IMR-90 (cell line): ENCODE measurements around the gene PSMD11. TPM values are rescaled to one million over a fixed set of nuclear protein-coding genes. Genes with fewer than 3 reads are reported as not detected.
A peak's percentile ranks its signal among the peaks of the same experiment; 100 is the strongest.

Experiments
- ATAC-seq: fragments of 200-7000 bp; cut with Tn5 transposase; 2 replicates; pipeline ENCODE4 v1.9.1; 2020; ENCODE audit warnings: low read depth, mild to moderate bottlenecking, moderate library complexity
- BruUV-seq: library from RNA; stranded (reverse); fragments of 400-500 nt; replicated peaks from 2 replicates; lab custom pipeline; 2021; lab: Mats Ljungman, UMichigan
- CTCF ChIA-PET: fragments of 300-600 bp; formaldehyde crosslinking; extraction: SDS; loops from one replicate; lab custom pipeline; 2021; ENCODE audit warnings: antibody characterized with exemption; lab: Yijun Ruan, JAX
- POLR2A ChIA-PET: fragments of 300-600 bp; sonication (Branson Sonifier 250); formaldehyde crosslinking; loops from one replicate; lab custom pipeline; 2022; ENCODE audit warnings: antibody characterized with exemption; ENCODE audit not compliant: unreplicated experiment; lab: Charles Lee
- DNase-seq: peaks from one replicate; pipeline ENCODE4 v3.0.0; 2013
- H2AFZ ChIP-seq: replicated peaks from 2 replicates; pipeline ENCODE3; 2013; ENCODE audit warnings: low read length, mild to moderate bottlenecking; ENCODE audit not compliant: poor library complexity
- H2AK5ac ChIP-seq: 2 replicates; pipeline ENCODE4 v1.6.1; 2013; ENCODE audit warnings: low read depth, low read length, inconsistent platforms
- H2AK9ac ChIP-seq: replicated peaks from 2 replicates; pipeline ENCODE3; 2013; ENCODE audit warnings: mild to moderate bottlenecking, low read depth, low read length, moderate library complexity; ENCODE audit not compliant: poor library complexity
- H2BK120ac ChIP-seq: 2 replicates; pipeline ENCODE4 v1.6.1; 2013; ENCODE audit warnings: low read depth, low read length, inconsistent platforms
- H2BK15ac ChIP-seq: 3 replicates; pipeline ENCODE4 v1.6.1; 2013; ENCODE audit warnings: low read depth, low read length, inconsistent platforms
- H2BK20ac ChIP-seq: 2 replicates; pipeline ENCODE4 v1.6.1; 2013; ENCODE audit warnings: low read depth, mild to moderate bottlenecking, inconsistent platforms, low read length, moderate library complexity
- H2BK5ac ChIP-seq: 2 replicates; pipeline ENCODE4 v1.6.1; 2013; ENCODE audit warnings: mild to moderate bottlenecking, low read depth, low read length, inconsistent platforms; ENCODE audit not compliant: poor library complexity, severe bottlenecking
- H3K14ac ChIP-seq: replicated peaks from 2 replicates; pipeline ENCODE4 v1.6.1; 2013; ENCODE audit warnings: low read depth, low read length, inconsistent platforms
- H3K18ac ChIP-seq: 2 replicates; pipeline ENCODE4 v1.6.1; 2013; ENCODE audit warnings: low read depth, low read length, control low read depth
- H3K23ac ChIP-seq: 2 replicates; pipeline ENCODE4 v1.6.1; 2013; ENCODE audit warnings: low read depth, low read length, inconsistent platforms
- H3K27ac ChIP-seq: 2 replicates; pipeline ENCODE4 v1.5.1; 2013; ENCODE audit warnings: mild to moderate bottlenecking, control low read depth, low read length; ENCODE audit not compliant: insufficient read depth
- H3K27me3 ChIP-seq: 2 replicates; pipeline ENCODE4 v1.6.1; 2013; ENCODE audit warnings: low read length; ENCODE audit not compliant: control insufficient read depth, insufficient read depth
- H3K36me3 ChIP-seq: 2 replicates; pipeline ENCODE4 v1.6.1; 2013; ENCODE audit warnings: low read length, mixed read lengths; ENCODE audit not compliant: control insufficient read depth, insufficient read depth
- H3K4ac ChIP-seq: 2 replicates; pipeline ENCODE4 v1.6.1; 2013; ENCODE audit warnings: low read depth, low read length, inconsistent platforms
- H3K4me1 ChIP-seq: 2 replicates; pipeline ENCODE4 v1.6.1; 2013; ENCODE audit warnings: low read length, mixed read lengths; ENCODE audit not compliant: control insufficient read depth, insufficient read depth
- H3K4me2 ChIP-seq: 2 replicates; pipeline ENCODE4 v1.6.1; 2013; ENCODE audit warnings: low read depth, mild to moderate bottlenecking, control low read depth, low read length, moderate library complexity
- H3K4me3 ChIP-seq: 2 replicates; pipeline ENCODE4 v1.5.1; 2013; ENCODE audit warnings: low read depth, mild to moderate bottlenecking, control low read depth, low read length, moderate library complexity; ENCODE audit not compliant: insufficient read depth
- H3K56ac ChIP-seq: 2 replicates; pipeline ENCODE4 v1.6.1; 2013; ENCODE audit warnings: low read length, inconsistent platforms; ENCODE audit not compliant: insufficient read depth; ENCODE audit errors: extremely low read depth
- H3K79me1 ChIP-seq, 2 experiments: 2 replicates each; pipeline ENCODE4 v1.6.1; 2013; ENCODE audit warnings: low read length in 2 of 2, inconsistent platforms in 1 of 2, low read depth in 1 of 2
- H3K9ac ChIP-seq: 2 replicates; pipeline ENCODE4 v1.6.1; 2013; ENCODE audit warnings: low read depth, low read length, control low read depth
- H3K9me1 ChIP-seq: 2 replicates; pipeline ENCODE4 v1.6.1; 2013; ENCODE audit warnings: low read length, inconsistent platforms; ENCODE audit not compliant: insufficient read depth
- H3K9me3 ChIP-seq: 2 replicates; pipeline ENCODE4 v1.6.1; 2013; ENCODE audit warnings: low read length; ENCODE audit not compliant: control insufficient read depth, insufficient read depth
- H4K20me1 ChIP-seq: 2 replicates; pipeline ENCODE4 v1.6.1; 2013; ENCODE audit warnings: low read length, inconsistent platforms; ENCODE audit not compliant: insufficient read depth
- H4K5ac ChIP-seq: 2 replicates; pipeline ENCODE4 v1.6.1; 2013; ENCODE audit warnings: mild to moderate bottlenecking, low read depth, low read length, control low read depth
- H4K8ac ChIP-seq, 2 experiments: 2 replicates each; pipeline ENCODE4 v1.6.1; 2013; ENCODE audit warnings: low read depth in 2 of 2, low read length in 2 of 2, control low read depth in 1 of 2, inconsistent platforms in 1 of 2
- H4K91ac ChIP-seq: 2 replicates; pipeline ENCODE4 v1.6.1; 2013; ENCODE audit warnings: low read depth, low read length, inconsistent platforms; ENCODE audit not compliant: insufficient read depth
- BHLHE40 ChIP-seq: fragments of 150-350 bp; IDR thresholded peaks from 2 replicates; pipeline ENCODE4 v1.6.1; 2016; ENCODE audit warnings: mild to moderate bottlenecking, low read depth, low read length
- CEBPB ChIP-seq: IDR thresholded peaks from 2 replicates; pipeline ENCODE4 v1.6.1; 2012; ENCODE audit warnings: low read depth, low read length, improper control_type of control experiment
- CHD1 ChIP-seq: IDR thresholded peaks from 2 replicates; pipeline ENCODE4 v1.6.1; 2012; ENCODE audit warnings: low read depth, low read length, improper control_type of control experiment
- CTCF ChIP-seq: conservative IDR thresholded peaks from 2 replicates; pipeline ENCODE4 v1.5.1; 2012; ENCODE audit warnings: mild to moderate bottlenecking, low read depth, low read length, improper control_type of control experiment
- ELK1 ChIP-seq: fragments of 150-350 bp; IDR thresholded peaks from 2 replicates; pipeline ENCODE4 v1.6.1; 2016; ENCODE audit warnings: low read depth, mild to moderate bottlenecking, low read length, moderate library complexity, borderline replicate concordance
- FOS ChIP-seq: fragments of 150-350 bp; IDR thresholded peaks from 2 replicates; pipeline ENCODE4 v1.6.1; 2016; ENCODE audit warnings: low read depth, low read length
- MAFK ChIP-seq: IDR thresholded peaks from 2 replicates; pipeline ENCODE4 v1.6.1; 2012; ENCODE audit warnings: low read depth, low read length, improper control_type of control experiment
- MAZ ChIP-seq: IDR thresholded peaks from 2 replicates; pipeline ENCODE4 v1.6.1; 2012; ENCODE audit warnings: low read depth, mild to moderate bottlenecking, low read length, improper control_type of control experiment, moderate library complexity, borderline replicate concordance
- MXI1 ChIP-seq: IDR thresholded peaks from 2 replicates; pipeline ENCODE4 v1.6.1; 2012; ENCODE audit warnings: low read depth, mild to moderate bottlenecking, low read length, moderate library complexity, borderline replicate concordance
- RAD21 ChIP-seq: IDR thresholded peaks from 2 replicates; pipeline ENCODE4 v1.6.1; 2012; ENCODE audit warnings: low read length, improper control_type of control experiment
- RCOR1 ChIP-seq: IDR thresholded peaks from 2 replicates; pipeline ENCODE4 v1.6.1; 2012; ENCODE audit warnings: mild to moderate bottlenecking, low read length, improper control_type of control experiment; ENCODE audit not compliant: insufficient replicate concordance
- RFX5 ChIP-seq: IDR thresholded peaks from 2 replicates; pipeline ENCODE4 v1.8.0; 2012; ENCODE audit warnings: low read depth, mild to moderate bottlenecking, low read length, moderate library complexity
- SMC3 ChIP-seq: fragments of 150-350 bp; IDR thresholded peaks from 2 replicates; pipeline ENCODE4 v1.6.1; 2016; ENCODE audit warnings: low read depth, mild to moderate bottlenecking, antibody characterized with exemption, low read length, moderate library complexity
- WGBS, 2 experiments: methylation state at CpG; one replicate each; pipeline versions ENCODE4 v1.1.5 to v1.1.7; 2013; ENCODE audit warnings: missing lambda C conversion rate in 2 of 2; ENCODE audit not compliant: insufficient read length in 1 of 2; ENCODE audit errors: extremely low coverage in 2 of 2; 5-methylcytosine and 5-hydroxymethylcytosine counted together
- dilution Hi-C: fragments of 300-500 bp; cut with HindIII; formaldehyde crosslinking; loops from one replicate; pipeline ENCODE4 v1.14.3; 2018; ENCODE audit warnings: low sequenced_read_pairs; ENCODE audit not compliant: unreplicated experiment
- in situ Hi-C: fragments of 300-500 bp; cut with MboI; formaldehyde crosslinking; loops from 3 replicates; pipeline ENCODE4 v1.14.3; 2019; ENCODE audit warnings: low sequenced_read_pairs, inconsistent platforms, mixed read lengths
- intact Hi-C: fragments of 100-400 bp; cut with micrococcal nuclease; formaldehyde crosslinking; loops from 2 replicates; pipeline ENCODE4 v1.10.0; 2022
- polyA plus RNA-seq, 3 experiments: library from polyadenylated mRNA; depleted of rRNA; stranded (reverse); fragments of >200 nt; gene quantifications; 2 replicates each; pipeline ENCODE4 v1.2.3, GENCODE V29; 2012; ENCODE audit warnings: low replicate concordance in 1 of 3
- total RNA-seq: library from RNA; depleted of rRNA; stranded (reverse); fragments of >200 nt; gene quantifications from 2 replicates; pipeline ENCODE4 v1.2.3, GENCODE V29; 2012
- TF ChIP-seq, protein P1 (sequence below): fragments of 150-350 bp; IDR thresholded peaks from 2 replicates; pipeline ENCODE4 v1.6.1; 2017; ENCODE audit warnings: mild to moderate bottlenecking, antibody characterized with exemption, low read length, low read depth

The PSMD11 gene
- total and polyA plus RNA-seq, 2 of the 4 experiments (the other 2 are of a cell fraction) = 64.7 to 85.9 TPM

DNA sequence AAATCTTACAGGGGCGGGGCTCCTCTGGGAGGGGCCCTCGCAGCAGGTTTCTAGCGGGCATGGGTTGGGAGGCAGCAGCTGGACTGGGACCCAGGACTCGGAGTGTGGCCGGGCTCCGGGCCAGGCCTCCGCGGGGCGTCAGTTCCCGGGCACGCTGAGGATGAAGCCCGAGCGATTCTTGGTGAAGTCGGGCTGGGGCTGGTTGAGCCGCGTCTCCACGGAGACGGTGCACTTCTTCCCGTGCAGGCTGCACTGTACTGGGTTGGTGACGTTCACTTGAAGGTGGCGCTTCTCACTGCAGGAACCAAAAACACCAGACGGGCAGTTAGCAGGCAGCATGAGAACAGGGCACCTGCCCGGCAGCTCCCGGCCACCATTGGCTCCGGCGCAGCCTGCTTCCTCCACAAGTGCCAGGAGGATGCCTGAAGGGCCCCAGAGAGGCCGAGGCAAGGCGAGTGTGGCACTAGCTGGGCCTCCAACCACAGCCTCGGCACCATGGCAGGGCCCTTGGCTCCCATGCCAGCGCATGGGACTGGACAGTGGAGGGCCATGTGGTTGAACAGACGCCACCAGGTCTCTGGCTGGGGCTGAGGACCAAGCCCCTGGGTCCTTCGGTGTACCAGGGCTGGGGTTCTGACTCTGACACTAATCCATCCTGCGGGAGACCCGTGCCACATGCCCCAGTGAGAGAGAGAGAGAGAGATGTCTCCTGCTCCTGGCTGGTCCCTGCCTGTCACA, 50.5 kb downstream of the PSMD11 start:
- Histone ChIP-seq H3K4me2 (no peak overlapping the region), H3K27ac (no peak overlapping the region), H4K8ac (no peak overlapping the region), H3K18ac (no peak overlapping the region), H3K56ac (no peak overlapping the region), H3K4me3 (no peak overlapping the region), H3K4me1 (peaks cover 6% of the 10 kb centered on the region), H3K23ac (no peak overlapping the region), H2AFZ (peak overlapping the region; percentile 46), H3K9ac (no peak overlapping the region), H2BK5ac (no peak overlapping the region), H4K5ac (no peak overlapping the region), H4K20me1 (peaks cover 4% of the 10 kb centered on the region; the same call in 1 of the 2 replicates), H3K9me1 (peaks cover 10% of the 10 kb centered on the region), H3K9me3 (no peaks in the 10 kb centered on the region), H3K27me3 (no peaks in the 10 kb centered on the region), H2AK5ac (no peak overlapping the region), H2BK120ac (no peak overlapping the region), H3K14ac (no peak overlapping the region), H3K36me3 (peaks cover 2% of the 10 kb centered on the region; the same call in 1 of the 2 replicates), H2AK9ac (no peak overlapping the region), H2BK20ac (no peak overlapping the region), H2BK15ac (no peak overlapping the region; the same call in 2 of the 3 replicates), H4K91ac (no peak overlapping the region), H3K4ac (no peak overlapping the region), H3K79me1 (no peaks in the 10 kb centered on the region; a peak in 1 of 4 replicates)
- WGBS, 2 experiments = 87% methylated on average over 18 of the region's 34 CpGs; no CpG with 5 or more reads in 1 of the 2 experiments
- in situ Hi-C loops (loop anchor here (25.0 kb wide), 1 partner anchor 268 kb away; no protein-coding TSS in a partner anchor), intact Hi-C loops (no loop called here), dilution Hi-C loops (no loop called here)
- DNase-seq (no peak), ATAC-seq (no peak)
- no TSS peak for BruUV-seq
- ChIA-PET POLR2A (interaction anchor here (0.6 kb wide), 1 partner anchor 71 kb away, joined by 4 read pairs; no protein-coding TSS in a partner anchor), CTCF (interaction anchor here (0.5 to 0.7 kb wide), 3 partner anchors 30 to 131 kb away, joined by 3 to 4 read pairs (median 3); no protein-coding TSS in a partner anchor)
- TF ChIP-seq RAD21 = no peak
- no peak for TF ChIP-seq CHD1
- TF ChIP-seq BHLHE40 = no peak
- no peak for TF ChIP-seq CTCF
- TF ChIP-seq, protein P1, sequence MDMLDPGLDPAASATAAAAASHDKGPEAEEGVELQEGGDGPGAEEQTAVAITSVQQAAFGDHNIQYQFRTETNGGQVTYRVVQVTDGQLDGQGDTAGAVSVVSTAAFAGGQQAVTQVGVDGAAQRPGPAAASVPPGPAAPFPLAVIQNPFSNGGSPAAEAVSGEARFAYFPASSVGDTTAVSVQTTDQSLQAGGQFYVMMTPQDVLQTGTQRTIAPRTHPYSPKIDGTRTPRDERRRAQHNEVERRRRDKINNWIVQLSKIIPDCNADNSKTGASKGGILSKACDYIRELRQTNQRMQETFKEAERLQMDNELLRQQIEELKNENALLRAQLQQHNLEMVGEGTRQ = no peak
- TF ChIP-seq RCOR1 = no peak
- TF ChIP-seq ELK1 = no peak
- TF ChIP-seq MAFK = no peak
- TF ChIP-seq MXI1 = no peak
- TF ChIP-seq FOS = no peak
- TF ChIP-seq MAZ = no peak
- no peak for TF ChIP-seq CEBPB
- TF ChIP-seq SMC3 = no peak
- no peak for TF ChIP-seq RFX5
